ENCODE measurements around the gene DNAAF5.
A peak's percentile ranks its signal among the peaks of the same experiment; 100 is the strongest.
"Not testable (repeated sequence)": the region's sequence is repeated elsewhere in the genome, so short reads cannot be mapped to it uniquely, and the experiment has no call there.

DNAAF5 gene

GRCh38 chr7:784971-785370 lies 58.5 kb downstream of the DNAAF5 start:
- DNase-seq = no peak

GRCh38 chr7:785416-785815 lies 58.9 kb downstream of the DNAAF5 start:
- no peak for DNase-seq

GRCh38 chr7:786472-787255 lies 60.2 kb downstream of the DNAAF5 start:
- DNase-seq = no peak

GRCh38 chr7:787332-788240 lies 61.1 kb downstream of the DNAAF5 start:
- no peak for DNase-seq

GRCh38 chr7:791519-791918 lies 65.0 kb downstream of the DNAAF5 start:
- no peak for DNase-seq

GRCh38 chr7:794207-794606 lies 67.7 kb downstream of the DNAAF5 start:
- DNase-seq = no peak

GRCh38 chr7:794671-795329 lies 68.3 kb downstream of the DNAAF5 start:
- no peak for DNase-seq

- not testable (repeated sequence) for DNase-seq
These were observed 70.1 kb downstream of the DNAAF5 start for GRCh38 chr7:796434-797169.

GRCh38 chr7:798921-799470 lies 72.5 kb downstream of the DNAAF5 start:
- DNase-seq = no peak

GRCh38 chr7:800692-801091 lies 74.2 kb downstream of the DNAAF5 start:
- DNase-seq = no peak

- not testable (repeated sequence) for DNase-seq
These were observed 74.9 kb downstream of the DNAAF5 start for GRCh38 chr7:801351-801750.

GRCh38 chr7:801940-802381 lies 75.5 kb downstream of the DNAAF5 start:
- no peak for DNase-seq

- DNase-seq = no peak
These were observed 76.2 kb downstream of the DNAAF5 start for GRCh38 chr7:802500-803242.

GRCh38 chr7:803243-803635 lies 76.7 kb downstream of the DNAAF5 start:
- no peak for DNase-seq

GRCh38 chr7:803796-804195 lies 77.3 kb downstream of the DNAAF5 start:
- DNase-seq = not testable (repeated sequence)

- DNase-seq = no peak
These were observed 78.8 kb downstream of the DNAAF5 start for GRCh38 chr7:805261-805660.

- DNase-seq = no peak
These were observed 89.1 kb downstream of the DNAAF5 start for GRCh38 chr7:815284-816216.

GRCh38 chr7:816300-816750 lies 89.8 kb downstream of the DNAAF5 start:
- DNase-seq = peak; percentile 96

- DNase-seq = no peak
These were observed 90.5 kb downstream of the DNAAF5 start for GRCh38 chr7:816751-817671.
